Measurements from ENCODE around the gene CUL9.

The CUL9 gene

DNA sequence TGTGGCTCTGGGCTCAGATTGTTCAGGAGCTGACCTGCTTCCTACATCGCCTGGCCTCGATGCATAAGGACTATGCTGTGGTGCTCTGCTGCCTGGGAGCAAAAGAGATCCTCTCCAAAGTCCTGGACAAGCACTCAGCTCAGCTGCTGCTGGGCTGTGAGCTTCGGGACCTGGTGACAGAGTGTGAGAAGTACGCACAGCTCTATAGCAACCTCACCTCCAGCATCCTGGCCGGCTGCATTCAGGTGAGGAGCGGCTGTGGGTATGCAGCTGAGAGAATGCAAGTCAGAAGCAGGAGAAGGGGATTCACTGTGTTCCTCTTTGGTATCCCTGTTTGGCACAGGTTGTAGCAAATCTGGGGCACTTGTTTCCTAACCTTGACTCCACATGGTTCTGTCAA lies 17.9 kb downstream of the CUL9 start:
- no peaks in the 10 kb centered on the region for H3K36me3 ChIP-seq (ENCODE audit: insufficient read depth, low read length)
- no peaks in the 10 kb centered on the region for H3K4me1 ChIP-seq (ENCODE audit: insufficient read depth, low read length)
- no peaks in the 10 kb centered on the region for H3K9me3 ChIP-seq (ENCODE audit: control insufficient read depth, insufficient read depth, low read length)
- H3K9ac ChIP-seq (ENCODE audit: low read depth, low read length) = no peak overlapping the region

GRCh38 chr6:43200541-43200940 lies 18.5 kb downstream of the CUL9 start:
- Histone ChIP-seq H3K9me3 (ENCODE audit: control insufficient read depth, insufficient read depth, low read length) (no peaks in the 10 kb centered on the region), H3K4me1 (ENCODE audit: insufficient read depth, low read length) (no peaks in the 10 kb centered on the region), H3K36me3 (ENCODE audit: insufficient read depth, low read length) (no peaks in the 10 kb centered on the region), H3K9ac (ENCODE audit: low read depth, low read length) (no peak overlapping the region)

DNA sequence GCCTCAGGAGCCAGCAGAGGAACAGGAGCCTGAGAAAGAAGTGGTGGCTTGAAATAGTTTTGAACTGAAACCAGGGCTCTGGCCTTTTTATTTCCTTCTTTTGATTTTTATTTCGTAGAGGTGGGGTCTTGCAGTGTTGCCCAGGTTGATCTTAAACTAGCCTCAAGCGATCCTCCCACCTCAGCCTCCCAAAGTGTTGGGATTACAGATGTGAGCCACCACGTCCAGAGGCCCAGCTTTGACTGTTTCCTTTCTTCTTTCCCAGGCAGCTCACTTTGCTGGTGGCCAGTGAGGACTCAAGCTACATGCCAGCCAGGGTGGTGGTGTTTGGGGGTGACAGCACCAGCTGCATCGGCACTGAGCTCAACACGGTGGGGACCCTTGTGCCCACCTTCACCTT lies 20.5 kb downstream of the CUL9 start:
- no peaks in the 10 kb centered on the region for H3K4me1 ChIP-seq (ENCODE audit: insufficient read depth, low read length)
- H3K9ac ChIP-seq (ENCODE audit: low read depth, low read length) = no peak overlapping the region
- H3K9me3 ChIP-seq (ENCODE audit: control insufficient read depth, insufficient read depth, low read length) = no peaks in the 10 kb centered on the region
- H3K36me3 ChIP-seq (ENCODE audit: insufficient read depth, low read length) = no peaks in the 10 kb centered on the region

DNA sequence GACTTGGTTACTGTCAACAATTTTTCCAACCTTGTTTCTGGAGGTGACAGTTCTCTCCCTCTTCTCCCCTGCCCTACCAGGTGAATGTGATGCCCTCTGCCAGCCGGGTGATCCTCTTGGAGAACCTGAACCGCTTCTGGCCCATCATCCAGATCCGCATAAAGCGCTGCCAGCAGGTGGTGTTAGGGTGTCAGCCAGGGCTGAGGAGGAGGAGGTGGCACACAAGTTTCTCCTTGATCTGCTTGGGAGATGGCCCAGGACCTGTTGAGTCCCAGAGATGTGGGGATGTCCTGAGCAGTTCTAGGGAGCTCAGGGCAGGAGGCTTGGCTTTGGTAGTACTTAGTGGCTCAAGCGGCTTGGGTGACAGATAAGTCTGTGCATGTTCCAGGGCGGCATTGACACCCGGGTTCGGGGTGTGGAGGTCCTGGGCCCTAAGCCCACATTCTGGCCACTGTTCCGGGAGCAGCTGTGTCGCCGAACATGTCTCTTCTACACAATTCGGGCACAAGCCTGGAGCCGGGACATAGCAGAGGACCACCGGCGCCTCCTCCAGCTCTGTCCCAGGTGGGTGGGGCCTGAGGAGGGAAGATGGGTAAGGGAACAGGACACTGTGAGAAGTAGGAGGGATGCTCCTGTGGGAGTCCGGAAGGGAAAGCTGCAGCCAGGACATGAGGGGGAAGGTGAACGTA lies 21.2 kb downstream of the CUL9 start:
- Histone ChIP-seq H3K4me1 (ENCODE audit: insufficient read depth, low read length) (no peaks in the 10 kb centered on the region), H3K36me3 (ENCODE audit: insufficient read depth, low read length) (no peaks in the 10 kb centered on the region), H3K9me3 (ENCODE audit: control insufficient read depth, insufficient read depth, low read length) (no peaks in the 10 kb centered on the region), H3K9ac (ENCODE audit: low read depth, low read length) (no peak overlapping the region)

- Histone ChIP-seq H3K9ac (ENCODE audit: low read depth, low read length) (no peak overlapping the region), H3K36me3 (ENCODE audit: insufficient read depth, low read length) (no peaks in the 10 kb centered on the region), H3K9me3 (ENCODE audit: control insufficient read depth, insufficient read depth, low read length) (no peaks in the 10 kb centered on the region)
Observed at GRCh38 chr6:43203718-43204095, 21.7 kb downstream of the CUL9 start.

GRCh38 chr6:43204271-43205105 lies 22.5 kb downstream of the CUL9 start:
- no peaks in the 10 kb centered on the region for H3K36me3 ChIP-seq (ENCODE audit: insufficient read depth, low read length)
- H3K9ac ChIP-seq (ENCODE audit: low read depth, low read length) = no peak overlapping the region
- H3K9me3 ChIP-seq (ENCODE audit: control insufficient read depth, insufficient read depth, low read length) = no peaks in the 10 kb centered on the region
- no peaks in the 10 kb centered on the region for H3K4me1 ChIP-seq (ENCODE audit: insufficient read depth, low read length)

More at GRCh38 chr6:43203718-43204095, 21.7 kb downstream of the CUL9 start:
- H3K4me1 ChIP-seq (ENCODE audit: insufficient read depth, low read length) = no peaks in the 10 kb centered on the region

DNA sequence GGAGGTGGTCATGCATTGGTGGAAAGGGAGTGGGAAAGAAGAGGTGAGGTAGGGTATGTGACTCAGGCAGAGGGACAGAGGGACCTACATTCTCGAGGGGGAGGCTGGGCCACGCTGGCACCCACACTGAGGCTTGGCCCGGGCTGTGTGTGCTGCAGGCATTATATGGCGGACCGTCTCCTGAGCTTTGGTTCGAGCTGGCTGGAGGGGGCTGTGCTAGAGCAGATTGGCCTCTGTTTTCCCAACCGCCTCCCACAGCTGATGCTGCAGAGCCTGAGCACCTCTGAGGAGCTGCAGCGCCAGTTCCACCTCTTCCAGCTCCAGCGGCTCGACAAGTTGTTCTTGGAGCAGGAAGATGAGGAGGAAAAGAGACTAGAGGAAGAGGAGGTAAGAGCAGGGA lies 23.9 kb downstream of the CUL9 start:
- no peaks in the 10 kb centered on the region for H3K36me3 ChIP-seq (ENCODE audit: insufficient read depth, low read length)
- H3K4me1 ChIP-seq (ENCODE audit: insufficient read depth, low read length) = no peaks in the 10 kb centered on the region
- H3K9ac ChIP-seq (ENCODE audit: low read depth, low read length) = no peak overlapping the region

DNA sequence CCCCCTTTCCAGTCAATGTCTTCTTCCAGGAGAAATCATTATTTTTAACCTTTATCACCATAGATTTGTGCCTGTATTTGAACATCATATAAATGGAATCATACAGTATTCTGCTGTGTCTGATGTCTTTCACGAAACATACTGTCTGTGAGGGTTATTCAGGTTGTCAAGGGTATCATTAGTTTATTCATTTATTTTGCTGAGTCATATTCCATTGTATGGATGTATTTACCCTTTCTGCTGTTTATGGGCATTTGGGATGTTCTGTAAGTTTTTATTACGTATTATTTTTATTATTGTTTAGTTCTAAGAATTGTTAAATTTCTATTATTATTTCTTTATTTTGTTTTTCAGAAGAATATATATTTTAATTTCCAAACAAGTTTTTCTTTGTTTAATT lies 25.3 kb downstream of the CUL9 start:
- Histone ChIP-seq H3K4me1 (ENCODE audit: insufficient read depth, low read length) (no peaks in the 10 kb centered on the region), H3K9ac (ENCODE audit: low read depth, low read length) (no peak overlapping the region), H3K36me3 (ENCODE audit: insufficient read depth, low read length) (no peaks in the 10 kb centered on the region), H3K9me3 (ENCODE audit: control insufficient read depth, insufficient read depth, low read length) (no peaks in the 10 kb centered on the region)

More for the DNA sequence above, 23.9 kb downstream of the CUL9 start:
- H3K9me3 ChIP-seq (ENCODE audit: control insufficient read depth, insufficient read depth, low read length) = no peaks in the 10 kb centered on the region

DNA sequence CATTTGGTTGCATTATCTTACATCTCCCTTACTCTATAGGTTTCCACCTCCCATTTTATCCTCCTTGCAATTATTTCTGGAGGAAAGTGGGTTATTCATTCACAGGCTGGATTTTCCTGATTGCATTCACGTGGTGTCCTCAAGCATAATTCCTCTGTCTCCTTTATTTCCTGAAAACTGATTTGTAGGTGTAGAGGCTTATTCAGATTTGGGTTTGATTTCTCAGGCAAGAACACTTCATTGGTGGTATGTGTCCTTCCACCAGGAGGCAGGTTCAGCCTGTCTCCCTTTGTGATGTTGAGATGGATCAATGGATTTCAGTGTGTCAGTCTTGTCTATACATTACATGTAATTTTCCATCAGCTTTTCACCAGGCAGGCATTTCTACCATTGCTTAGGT lies 30.0 kb downstream of the CUL9 start:
- Histone ChIP-seq H3K9ac (ENCODE audit: low read depth, low read length) (no peak overlapping the region), H3K36me3 (ENCODE audit: insufficient read depth, low read length) (no peaks in the 10 kb centered on the region; the same call in 1 of the 2 replicates), H3K9me3 (ENCODE audit: control insufficient read depth, insufficient read depth, low read length) (no peaks in the 10 kb centered on the region), H3K4me1 (ENCODE audit: insufficient read depth, low read length) (no peaks in the 10 kb centered on the region)

DNA sequence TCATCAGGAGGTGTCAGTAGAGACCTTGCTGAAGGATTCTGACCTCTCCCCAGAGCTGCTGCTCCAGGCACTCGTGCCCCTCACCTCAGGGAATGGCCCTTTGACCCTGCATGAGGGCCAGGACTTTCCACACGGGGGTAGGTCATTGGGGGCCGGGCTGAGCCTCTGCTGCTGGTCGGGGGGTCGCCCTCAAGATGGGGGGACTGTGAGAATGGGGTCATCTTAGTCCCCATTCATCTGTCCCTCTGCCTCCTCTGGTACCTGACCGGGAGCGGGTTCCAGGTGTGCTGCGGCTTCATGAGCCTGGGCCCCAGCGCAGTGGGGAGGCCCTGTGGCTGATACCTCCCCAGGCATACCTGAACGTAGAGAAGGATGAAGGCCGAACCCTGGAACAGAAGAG lies 31.4 kb downstream of the CUL9 start:
- no peaks in the 10 kb centered on the region; the same call in 1 of the 2 replicates for H3K4me1 ChIP-seq (ENCODE audit: insufficient read depth, low read length)
- H3K9me3 ChIP-seq (ENCODE audit: control insufficient read depth, insufficient read depth, low read length) = no peaks in the 10 kb centered on the region
- H3K9ac ChIP-seq (ENCODE audit: low read depth, low read length) = no peak overlapping the region
- no peaks in the 10 kb centered on the region; the same call in 1 of the 2 replicates for H3K36me3 ChIP-seq (ENCODE audit: insufficient read depth, low read length)

GRCh38 chr6:43215066-43215465 lies 33.1 kb downstream of the CUL9 start:
- Histone ChIP-seq H3K4me1 (ENCODE audit: insufficient read depth, low read length) (no peaks in the 10 kb centered on the region; the same call in 1 of the 2 replicates), H3K9ac (ENCODE audit: low read depth, low read length) (no peak overlapping the region), H3K36me3 (ENCODE audit: insufficient read depth, low read length) (no peaks in the 10 kb centered on the region; the same call in 1 of the 2 replicates), H3K9me3 (ENCODE audit: control insufficient read depth, insufficient read depth, low read length) (no peaks in the 10 kb centered on the region)

- no peaks in the 10 kb centered on the region; the same call in 1 of the 2 replicates for H3K36me3 ChIP-seq (ENCODE audit: insufficient read depth, low read length)
- H3K4me1 ChIP-seq (ENCODE audit: insufficient read depth, low read length) = no peaks in the 10 kb centered on the region; the same call in 1 of the 2 replicates
- H3K9ac ChIP-seq (ENCODE audit: low read depth, low read length) = no peak overlapping the region
- no peaks in the 10 kb centered on the region for H3K9me3 ChIP-seq (ENCODE audit: control insufficient read depth, insufficient read depth, low read length)
Observed at GRCh38 chr6:43216200-43216599, 34.2 kb downstream of the CUL9 start.

DNA sequence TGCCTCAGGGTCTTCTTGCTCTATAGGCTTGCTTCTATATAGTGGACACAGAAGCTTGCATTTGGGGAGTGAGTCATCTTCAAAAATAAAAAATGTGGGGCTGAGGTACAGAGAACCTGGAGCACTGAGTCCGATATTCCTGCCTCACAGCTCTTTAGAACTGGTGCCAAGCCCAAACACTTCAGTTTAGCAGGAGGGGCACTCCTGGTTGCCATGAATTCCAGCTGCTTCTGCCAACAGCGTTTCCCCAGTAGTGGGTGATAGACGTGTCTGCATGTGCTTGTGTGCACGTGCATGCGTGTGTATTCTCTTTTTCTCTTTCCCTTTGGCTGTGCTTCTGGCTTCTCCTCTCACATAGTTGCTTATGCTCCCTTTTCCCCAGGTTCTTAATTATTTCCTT lies 35.4 kb downstream of the CUL9 start:
- Histone ChIP-seq H3K4me1 (ENCODE audit: insufficient read depth, low read length) (peaks cover 4% of the 10 kb centered on the region; the same call in 1 of the 2 replicates), H3K9me3 (ENCODE audit: control insufficient read depth, insufficient read depth, low read length) (no peaks in the 10 kb centered on the region), H3K9ac (ENCODE audit: low read depth, low read length) (no peak overlapping the region), H3K36me3 (ENCODE audit: insufficient read depth, low read length) (no peaks in the 10 kb centered on the region; the same call in 1 of the 2 replicates)

DNA sequence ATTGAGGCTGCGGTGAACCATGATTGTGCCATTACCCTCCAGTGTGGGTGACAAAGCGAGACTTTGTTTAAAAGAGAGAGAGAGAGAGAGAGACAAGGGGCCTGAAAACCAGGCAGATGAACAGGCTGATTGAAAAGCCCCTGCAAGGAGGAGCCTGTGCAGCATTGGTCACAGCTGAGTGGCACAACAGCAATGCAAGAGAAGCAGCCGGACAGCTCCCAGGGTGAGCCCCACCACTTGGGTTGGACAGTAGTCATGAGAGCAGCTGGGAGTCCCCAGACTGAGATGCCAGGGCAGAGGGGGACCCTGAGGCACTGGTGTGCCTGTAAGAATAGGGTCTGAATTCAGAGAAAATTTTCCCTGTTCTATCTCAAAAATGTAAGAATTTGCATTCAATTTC lies 37.1 kb downstream of the CUL9 start:
- peaks cover 4% of the 10 kb centered on the region; the same call in 1 of the 2 replicates for H3K4me1 ChIP-seq (ENCODE audit: insufficient read depth, low read length)
- no peak overlapping the region for H3K9ac ChIP-seq (ENCODE audit: low read depth, low read length)
- peaks cover 3% of the 10 kb centered on the region; the same call in 1 of the 2 replicates for H3K36me3 ChIP-seq (ENCODE audit: insufficient read depth, low read length)
- no peaks in the 10 kb centered on the region for H3K9me3 ChIP-seq (ENCODE audit: control insufficient read depth, insufficient read depth, low read length)

GRCh38 chr6:43219814-43220213 lies 37.8 kb downstream of the CUL9 start:
- H3K4me1 ChIP-seq (ENCODE audit: insufficient read depth, low read length) = peaks cover 9% of the 10 kb centered on the region
- peaks cover 3% of the 10 kb centered on the region; the same call in 1 of the 2 replicates for H3K36me3 ChIP-seq (ENCODE audit: insufficient read depth, low read length)
- no peak overlapping the region for H3K9ac ChIP-seq (ENCODE audit: low read depth, low read length)
- no peaks in the 10 kb centered on the region for H3K9me3 ChIP-seq (ENCODE audit: control insufficient read depth, insufficient read depth, low read length)

All from ES-I3 (cell line).